Omental fat pad (tissue), 4 donors: ENCODE measurements around the gene PAM16. TPM values are rescaled to one million over a fixed set of nuclear protein-coding genes. Genes with fewer than 3 reads are reported as not detected.
A peak's percentile ranks its signal among the peaks of the same experiment; 100 is the strongest.

ENCODE experiments used
- ATAC-seq: fragments of 150-250 bp; one replicate; pipeline ENCODE4 v1.9.1; 2016; ENCODE audit warnings: mild to moderate bottlenecking, moderate library complexity; ENCODE audit not compliant: low FRiP score
- DNase-seq: peaks from one replicate; pipeline ENCODE4 v3.0.0-alpha.2; 2019; ENCODE audit warnings: low spot score
- total RNA-seq, 4 donors: library from RNA; depleted of rRNA; stranded (reverse); fragments of >200 nt; gene quantifications; one replicate each; pipeline ENCODE4 v1.1.0, GENCODE V29; 2016
- TF ChIP-seq, protein P1 (sequence below), 3 donors: fragments of 450-650 bp; IDR thresholded peaks; one replicate each; pipeline ENCODE4 v1.5.1; 2016 to 2017; ENCODE audit warnings: antibody characterized with exemption in 3 of 3, mild to moderate bottlenecking in 3 of 3, moderate library complexity in 2 of 3

The PAM16 gene
- total RNA-seq, 4 donors from 2014 or later: 32.7 to 53.9 (median 41.8) TPM

DNA sequence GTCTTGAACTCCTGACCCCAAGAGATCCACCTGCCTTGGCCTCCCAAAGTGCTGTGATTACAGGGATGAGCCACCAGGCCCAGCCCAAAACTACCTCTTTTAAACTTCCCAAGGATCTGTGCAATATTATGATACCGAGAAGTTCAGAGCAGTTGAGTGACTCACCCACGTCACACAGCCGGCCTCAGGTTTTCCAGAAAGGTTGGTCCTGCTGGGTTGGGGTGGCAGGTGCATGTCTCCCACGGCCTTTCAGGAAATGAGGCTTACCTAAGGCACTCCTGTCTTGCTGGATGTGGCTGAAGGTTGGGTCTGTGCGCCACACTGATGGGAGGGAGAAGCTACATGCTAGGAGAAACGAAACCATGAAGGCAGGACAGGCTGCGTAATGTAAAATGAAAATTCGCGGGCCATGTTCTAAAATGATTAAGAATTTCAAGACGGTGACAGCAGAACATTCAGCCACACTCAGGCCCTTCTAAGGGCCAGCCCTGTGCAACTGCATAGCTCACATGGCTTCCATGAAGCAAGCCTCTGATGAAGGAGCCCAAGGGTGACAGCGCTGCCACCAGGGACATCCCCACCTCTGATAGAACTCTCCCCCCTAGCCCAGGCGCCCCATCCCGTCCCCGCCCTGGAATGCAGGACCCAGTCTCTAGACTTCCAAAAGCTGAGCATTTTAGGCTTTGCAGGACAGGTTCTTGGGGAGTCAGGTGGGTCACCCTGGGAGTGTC is 41.9 kb downstream of the PAM16 start:
- no peak for DNase-seq
- TF ChIP-seq, protein P1, sequence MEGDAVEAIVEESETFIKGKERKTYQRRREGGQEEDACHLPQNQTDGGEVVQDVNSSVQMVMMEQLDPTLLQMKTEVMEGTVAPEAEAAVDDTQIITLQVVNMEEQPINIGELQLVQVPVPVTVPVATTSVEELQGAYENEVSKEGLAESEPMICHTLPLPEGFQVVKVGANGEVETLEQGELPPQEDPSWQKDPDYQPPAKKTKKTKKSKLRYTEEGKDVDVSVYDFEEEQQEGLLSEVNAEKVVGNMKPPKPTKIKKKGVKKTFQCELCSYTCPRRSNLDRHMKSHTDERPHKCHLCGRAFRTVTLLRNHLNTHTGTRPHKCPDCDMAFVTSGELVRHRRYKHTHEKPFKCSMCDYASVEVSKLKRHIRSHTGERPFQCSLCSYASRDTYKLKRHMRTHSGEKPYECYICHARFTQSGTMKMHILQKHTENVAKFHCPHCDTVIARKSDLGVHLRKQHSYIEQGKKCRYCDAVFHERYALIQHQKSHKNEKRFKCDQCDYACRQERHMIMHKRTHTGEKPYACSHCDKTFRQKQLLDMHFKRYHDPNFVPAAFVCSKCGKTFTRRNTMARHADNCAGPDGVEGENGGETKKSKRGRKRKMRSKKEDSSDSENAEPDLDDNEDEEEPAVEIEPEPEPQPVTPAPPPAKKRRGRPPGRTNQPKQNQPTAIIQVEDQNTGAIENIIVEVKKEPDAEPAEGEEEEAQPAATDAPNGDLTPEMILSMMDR (IDR thresholded peaks at IDR 0.05): no peak

GRCh38 chr16:4307215-4308037 is 43.7 kb downstream of the PAM16 start:
- ATAC-seq: peak; percentile 94
- TF ChIP-seq, protein P1 (IDR thresholded peaks at IDR 0.05): no peak
- peak; percentile 90 for DNase-seq

More for the DNA sequence above, 41.9 kb downstream of the PAM16 start:
- ATAC-seq: no peak

- DNase-seq (no peak), ATAC-seq (no peak)
- TF ChIP-seq, protein P1 (IDR thresholded peaks at IDR 0.05): no peak
Observed at GRCh38 chr16:4306470-4307214, 44.5 kb downstream of the PAM16 start.

DNA sequence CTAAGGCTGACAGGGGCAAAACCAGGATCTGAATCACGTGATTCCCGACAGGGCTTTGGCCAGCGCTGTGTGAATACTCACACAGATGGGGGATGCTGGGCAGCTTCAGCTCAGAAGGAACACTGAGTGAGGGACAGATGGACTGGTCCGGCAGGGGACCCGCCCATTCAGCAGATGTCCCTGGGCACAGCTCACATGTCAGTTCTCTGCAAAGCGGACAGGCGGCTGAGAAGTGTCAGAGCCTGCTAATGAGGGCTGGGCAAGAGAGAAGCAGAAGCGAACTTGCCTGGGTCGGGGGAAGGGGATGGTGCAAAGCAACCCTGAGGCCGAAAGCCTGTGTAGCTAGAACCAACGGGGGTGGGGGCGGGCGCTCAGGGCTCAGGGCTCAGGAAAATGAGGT is 47.1 kb downstream of the PAM16 start:
- ATAC-seq: no peak

GRCh38 chr16:4301968-4302367 is 49.2 kb downstream of the PAM16 start:
- no peak for ATAC-seq
- DNase-seq: no peak
- TF ChIP-seq, protein P1 (IDR thresholded peaks at IDR 0.05): no peak

More for the DNA sequence above, 47.1 kb downstream of the PAM16 start:
- DNase-seq: no peak
- TF ChIP-seq, protein P1 (IDR thresholded peaks at IDR 0.05): no peak

GRCh38 chr16:4301177-4301576 is 49.9 kb downstream of the PAM16 start:
- no peak for DNase-seq
- ATAC-seq: no peak
- TF ChIP-seq, protein P1 (IDR thresholded peaks at IDR 0.05): no peak
